NCI-H2081 (cell line): ENCODE results near the gene HIPK2.

ENCODE experiments used
- DNase-seq, 2 experiments: peaks; one replicate each; lab custom pipeline; 2025; lab: John Stamatoyannopoulos, UW

The HIPK2 gene

GRCh38 chr7:139735466-139735865, 42.3 kb downstream of the HIPK2 start:
- no peak for DNase-seq

DNA sequence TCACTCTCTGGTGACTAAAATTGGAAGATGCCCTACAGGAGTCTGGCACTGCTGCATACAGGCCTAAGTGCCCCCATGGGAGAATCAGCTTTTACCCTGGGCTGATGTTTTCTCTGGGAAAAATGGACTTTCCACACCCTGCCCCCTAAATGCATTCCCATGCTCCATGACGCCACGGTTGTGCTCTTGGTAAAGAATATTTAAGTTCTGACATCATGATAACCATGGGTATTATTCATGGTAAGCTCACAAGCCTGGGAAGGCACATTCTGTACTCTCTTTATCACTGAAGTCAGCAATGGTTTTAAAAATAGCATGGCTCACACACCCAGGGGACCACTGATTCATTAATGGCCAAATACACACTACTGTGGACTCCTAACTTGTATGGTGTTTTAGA, 43.4 kb downstream of the HIPK2 start:
- no peak for DNase-seq

- no peak for DNase-seq
Measured at GRCh38 chr7:139733751-139734150, 44.0 kb downstream of the HIPK2 start.

DNA sequence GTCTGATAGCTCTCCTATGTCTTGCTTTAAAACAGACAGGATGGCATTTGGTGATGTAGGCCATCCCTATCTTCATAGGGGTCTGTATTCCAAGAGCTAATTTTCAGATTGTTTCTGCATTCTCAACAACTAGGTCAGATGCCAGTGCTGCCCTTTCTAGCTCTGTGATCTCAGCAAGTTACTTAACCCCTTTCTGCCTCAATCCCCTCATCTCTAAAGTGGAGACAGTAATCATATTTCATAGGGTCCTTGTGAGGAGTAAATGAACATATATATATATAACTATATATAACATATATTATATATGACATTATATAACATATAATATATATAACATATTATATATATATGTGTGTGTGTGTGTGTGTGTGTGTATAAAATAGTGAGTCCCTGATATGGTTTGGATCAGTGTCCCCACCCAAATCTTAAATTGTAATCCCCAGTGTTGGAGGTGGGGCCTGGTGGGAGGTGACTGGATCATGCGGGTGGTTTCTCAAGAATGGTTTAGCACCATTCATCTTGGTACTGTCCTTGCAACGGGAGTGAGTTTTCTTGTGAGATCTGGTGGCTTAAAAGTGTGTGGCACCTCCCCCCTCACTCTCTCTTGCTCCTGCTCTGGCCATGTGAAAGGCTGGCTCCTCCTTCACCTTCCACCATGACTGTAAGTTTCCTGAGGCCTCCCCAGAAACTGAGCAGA, 45.2 kb downstream of the HIPK2 start:
- no peak for DNase-seq

DNA sequence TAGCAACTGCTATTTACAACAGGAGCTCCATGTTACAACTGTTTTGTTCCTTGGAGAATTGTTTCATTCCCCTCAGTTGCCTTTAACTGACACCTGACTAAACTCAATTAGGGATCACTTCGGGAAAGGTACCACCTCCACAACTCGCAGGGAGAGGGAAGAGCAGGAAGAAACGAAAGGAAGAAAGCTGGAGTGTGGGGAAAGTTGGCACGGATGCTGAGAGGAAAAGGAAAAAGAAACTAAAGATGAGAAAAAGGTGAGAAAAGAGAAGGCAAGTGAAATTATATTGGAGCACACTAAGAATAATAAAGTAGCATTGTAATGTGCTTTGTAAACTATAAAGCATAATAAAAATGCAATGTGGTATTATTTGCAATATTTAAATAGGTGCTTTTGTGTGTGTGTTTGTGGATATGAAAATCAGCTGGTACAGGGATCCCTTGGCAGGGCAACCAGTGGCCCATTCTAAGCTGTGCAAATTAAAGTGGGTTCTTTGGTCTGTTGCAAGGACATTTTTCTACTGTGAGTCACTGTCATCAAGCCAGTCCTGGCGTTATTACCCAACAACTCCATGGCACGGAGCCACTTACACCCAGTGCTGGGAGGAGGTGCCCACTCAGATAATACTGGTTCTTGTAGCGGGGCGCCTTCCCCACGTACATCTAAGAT, 45.9 kb downstream of the HIPK2 start:
- peak in 1 of 2 experiments; percentile 14 for DNase-seq

- peak; percentile 17 to 40 for DNase-seq
Measured at GRCh38 chr7:139730746-139731612, 46.8 kb downstream of the HIPK2 start.

- DNase-seq = no peak
Measured at GRCh38 chr7:139728203-139728602, 49.6 kb downstream of the HIPK2 start.

DNA sequence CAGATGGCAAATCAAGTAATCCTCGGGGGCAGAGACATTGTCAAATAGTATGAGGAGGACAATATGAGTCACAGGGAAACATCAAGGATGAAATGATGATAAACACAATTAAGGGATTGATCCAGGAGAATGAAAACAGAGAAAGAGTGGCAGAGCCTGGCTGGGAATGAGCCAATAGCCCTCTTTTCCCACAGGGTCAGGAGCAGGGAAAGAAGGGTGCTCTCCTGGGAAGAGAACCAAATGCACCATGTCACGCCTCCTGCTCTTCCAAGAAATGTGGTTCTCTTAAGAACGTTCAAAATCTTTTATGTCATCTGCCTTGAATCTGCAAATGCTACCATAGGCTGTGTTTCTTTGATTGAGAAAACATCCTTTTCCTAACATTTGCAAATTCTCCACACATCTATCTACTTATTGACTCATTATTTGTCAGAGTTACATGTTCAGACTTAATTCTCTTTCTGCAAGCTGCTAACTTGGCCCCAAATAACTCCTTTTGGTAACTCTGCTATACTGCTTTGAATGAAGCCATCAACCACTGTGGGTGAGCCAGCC, 50.6 kb downstream of the HIPK2 start:
- no peak for DNase-seq

- no peak for DNase-seq
Measured at GRCh38 chr7:139726485-139726869, 51.3 kb downstream of the HIPK2 start.

DNA sequence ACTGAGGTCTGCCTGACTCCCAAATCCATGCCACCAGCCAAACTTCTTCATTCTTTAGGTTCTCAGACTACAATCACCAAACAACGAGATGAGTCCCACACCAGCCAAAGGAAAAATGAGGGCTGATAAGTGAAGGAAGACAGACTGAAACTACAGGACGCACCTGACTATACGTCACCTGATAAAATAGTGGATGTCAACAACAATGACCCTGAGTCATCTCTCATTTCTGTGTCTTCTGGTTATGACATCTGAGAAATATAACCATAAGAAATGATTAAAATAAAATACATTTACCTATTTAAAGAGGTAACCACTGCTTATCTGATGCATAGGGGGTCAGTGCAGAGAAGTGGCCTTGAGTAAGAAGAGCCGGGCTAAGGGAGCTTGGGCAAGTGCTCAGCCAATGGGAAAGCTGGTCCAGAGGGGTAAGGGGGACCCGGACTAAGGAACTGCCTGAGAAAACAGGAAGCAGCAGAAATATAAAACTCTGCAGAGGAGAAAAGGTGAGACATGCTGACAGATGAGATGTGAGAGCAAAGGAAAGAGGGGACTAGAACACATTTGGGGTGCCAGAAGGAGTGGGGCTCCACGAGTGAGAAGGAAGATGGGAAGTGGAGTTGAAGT, 51.8 kb downstream of the HIPK2 start:
- no peak for DNase-seq

DNA sequence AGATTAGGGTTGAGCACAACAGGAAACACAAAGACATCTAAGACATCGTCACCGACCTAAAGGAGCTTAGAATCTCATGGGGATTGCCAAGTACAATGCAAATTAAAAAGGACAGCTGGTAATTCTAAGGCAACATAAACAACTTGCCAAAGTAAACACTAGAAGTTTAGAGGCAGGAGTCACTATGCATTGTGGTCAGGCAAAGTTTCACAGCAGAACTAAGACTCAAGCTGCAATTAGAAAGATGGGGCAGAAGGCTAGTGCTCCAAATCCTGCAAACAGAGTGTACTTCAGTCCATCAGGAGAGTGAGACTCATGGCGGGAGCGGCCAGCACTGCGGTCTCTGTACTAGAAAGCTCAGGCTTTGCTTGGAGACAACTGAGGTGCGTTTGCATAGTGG, 52.7 kb downstream of the HIPK2 start:
- no peak for DNase-seq

- no peak for DNase-seq
Measured at GRCh38 chr7:139722604-139723003, 55.2 kb downstream of the HIPK2 start.

DNA sequence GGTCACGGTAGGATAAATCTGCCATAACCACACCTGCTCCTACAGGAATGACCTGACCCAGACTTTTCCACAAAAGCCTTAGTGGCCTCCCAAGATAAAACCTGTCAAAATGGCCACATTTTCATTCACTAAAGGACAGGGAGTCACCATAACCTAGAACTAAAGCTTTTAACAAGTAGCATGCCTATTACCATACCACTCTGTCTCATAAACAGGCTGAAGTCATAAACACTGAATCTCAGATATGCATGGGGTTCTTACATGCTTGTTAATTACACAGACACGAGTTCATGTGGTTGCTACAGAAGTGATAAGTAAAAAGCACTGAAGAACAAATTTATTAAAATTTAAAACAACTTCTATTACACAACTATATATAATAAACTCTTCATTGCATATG, 56.0 kb downstream of the HIPK2 start:
- no peak for DNase-seq

GRCh38 chr7:139721417-139721816, 56.4 kb downstream of the HIPK2 start:
- no peak for DNase-seq

- peak in 1 of 2 experiments; percentile 36 for DNase-seq
Measured at GRCh38 chr7:139720705-139721231, 57.0 kb downstream of the HIPK2 start.

GRCh38 chr7:139720186-139720585, 57.6 kb downstream of the HIPK2 start:
- no peak for DNase-seq

DNA sequence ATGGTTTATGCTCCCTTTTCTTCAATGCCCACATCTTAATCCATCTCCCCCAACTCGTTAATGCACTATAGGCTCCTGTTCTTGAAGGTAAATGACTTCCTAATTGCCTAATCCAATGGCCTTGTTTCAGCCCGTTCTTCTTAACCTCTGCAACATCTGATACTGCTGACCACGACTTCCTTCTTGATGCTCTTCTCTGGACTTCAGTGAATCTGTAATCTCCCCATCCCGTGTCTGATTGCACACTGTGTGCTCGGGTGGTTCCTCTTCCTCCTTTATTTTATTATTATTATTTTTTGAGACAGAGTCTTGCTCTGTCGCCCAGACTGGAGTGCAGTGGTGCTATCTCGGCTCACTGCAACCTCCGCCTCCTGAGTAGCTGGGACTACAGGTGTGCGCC, 58.9 kb downstream of the HIPK2 start:
- DNase-seq = no peak

DNA sequence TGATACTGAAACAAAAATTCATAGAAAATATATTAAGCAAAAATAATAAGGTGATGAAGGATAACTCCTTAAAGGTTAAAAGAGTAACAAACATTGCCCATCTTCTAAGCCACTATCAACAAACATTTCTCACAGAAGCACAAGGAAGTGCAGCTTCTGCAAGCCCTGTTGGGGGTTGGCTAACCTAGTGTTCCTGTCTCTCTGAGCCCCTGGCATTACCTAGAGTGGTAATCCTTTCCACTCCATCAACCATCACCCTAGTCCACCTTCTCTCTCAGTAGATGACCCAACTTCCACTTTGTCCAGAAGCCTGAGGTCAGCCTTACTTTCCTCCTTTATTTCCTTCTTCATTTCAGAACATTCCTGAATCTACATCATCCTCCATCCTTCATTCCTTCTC, 59.7 kb downstream of the HIPK2 start:
- no peak for DNase-seq

DNA sequence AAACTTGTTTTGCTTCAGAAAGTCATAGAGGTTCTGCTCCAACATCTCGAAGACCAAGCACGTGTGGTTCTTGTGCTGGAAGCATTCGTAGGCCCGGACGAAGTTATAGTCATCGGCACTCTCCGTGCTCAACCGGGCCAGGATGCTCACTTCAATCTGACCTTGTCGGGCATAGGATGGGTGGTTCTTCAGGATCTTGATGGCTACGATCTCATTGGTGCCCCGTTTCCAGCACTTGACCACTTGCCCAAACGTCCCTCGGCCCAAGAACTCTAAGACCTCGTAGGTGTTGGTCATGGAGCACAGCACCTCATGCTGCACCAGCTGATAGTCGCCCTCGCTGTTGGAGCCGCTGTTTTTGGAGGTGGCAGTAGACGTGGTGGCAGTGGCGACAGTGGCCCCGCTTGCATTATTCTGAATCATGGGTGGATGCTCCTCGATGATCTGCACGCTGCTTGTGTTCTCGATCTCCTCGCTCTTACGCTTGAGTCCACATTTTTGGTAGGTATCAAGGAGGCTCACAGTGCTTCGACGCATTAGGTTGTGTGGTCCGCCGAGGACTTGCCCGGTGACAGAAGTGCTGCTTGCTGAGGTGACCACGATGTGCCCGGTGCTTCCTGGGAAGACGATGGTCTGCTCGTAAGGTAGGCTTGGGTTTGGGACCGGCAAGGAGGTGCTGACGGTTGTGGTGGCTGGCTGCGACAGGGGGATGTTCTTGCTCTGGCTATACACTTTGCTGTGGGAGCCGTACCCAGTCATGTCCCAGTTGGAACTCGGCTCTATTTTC, 61.4 kb downstream of the HIPK2 start:
- no peak for DNase-seq

DNA sequence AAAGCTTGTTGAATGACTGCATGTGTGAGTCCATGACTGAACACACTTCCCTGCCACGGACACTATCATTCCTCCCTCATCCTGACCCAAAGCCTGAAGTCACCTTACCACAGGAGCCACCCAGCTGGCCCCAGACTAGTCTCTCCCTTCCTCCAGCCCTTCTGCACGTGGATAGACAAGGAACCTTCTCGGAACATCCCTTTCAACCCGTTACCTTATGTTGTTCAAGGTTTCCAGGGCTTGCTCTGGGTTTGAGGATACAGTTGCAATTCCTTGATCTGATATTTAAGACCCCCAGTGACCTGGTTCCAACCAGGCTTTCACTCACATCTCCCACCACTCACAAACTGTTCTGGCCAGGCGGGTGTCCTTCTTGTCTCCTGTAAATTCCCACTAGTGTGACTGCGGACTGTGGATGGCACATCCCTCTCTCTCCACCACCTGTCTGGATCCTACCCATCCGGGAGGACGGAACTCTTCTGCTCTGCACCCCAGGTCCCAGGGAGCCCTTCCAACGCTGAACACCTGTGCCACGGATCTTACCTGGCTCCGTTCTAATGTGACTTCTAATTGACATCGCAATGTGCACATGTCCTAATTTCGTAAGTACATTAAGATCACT, 62.5 kb downstream of the HIPK2 start:
- DNase-seq = no peak
